Tibial artery (tissue), 4 donors: ENCODE measurements around the gene MCF2L2.

ENCODE experiments used
- DNase-seq, 2 donors: peaks; one replicate each; pipeline ENCODE4 v3.0.0-alpha.2; 2019
- H3K27ac ChIP-seq, 2 donors: fragments of 200-600 bp; sonication (generic) in 1 of 2; 1 replicate in 1 of 2; 2 replicates in 1 of 2; pipeline ENCODE4 v1.5.1; 2018 to 2019; ENCODE audit warnings: mild to moderate bottlenecking in 1 of 2
- H3K27me3 ChIP-seq, 2 donors: fragments of 200-600 bp; sonication (generic) in 1 of 2; one replicate each; pipeline versions ENCODE4 v1.5.1 to v1.6.0; 2016 to 2019
- H3K36me3 ChIP-seq, 3 donors: fragments of 200-600 bp; sonication (generic) in 2 of 3; one replicate each; pipeline ENCODE4 v1.5.1; 2016 to 2019; ENCODE audit warnings: mild to moderate bottlenecking in 2 of 3
- H3K4me1 ChIP-seq, 4 donors: fragments of 200-600 bp; sonication (generic) in 2 of 4; 1 replicate in 3 of 4; 2 replicates in 1 of 4; pipeline ENCODE4 v1.5.1; 2016 to 2019
- H3K4me3 ChIP-seq, 2 donors: fragments of 200-600 bp; sonication (generic) in 1 of 2; 1 replicate in 1 of 2; 2 replicates in 1 of 2; pipeline ENCODE4 v1.5.1; 2018 to 2019; ENCODE audit warnings: mild to moderate bottlenecking in 2 of 2
- H3K9me3 ChIP-seq, 3 donors: fragments of 200-600 bp; sonication (generic) in 1 of 3; one replicate each; pipeline ENCODE4 v1.5.1; 2016 to 2019
- CTCF ChIP-seq, 2 experiments: fragments of 200-600 bp in 1 of 2; fragments of 450-650 bp in 1 of 2; IDR thresholded peaks; one replicate each; pipeline ENCODE4 v1.5.1; 2017 to 2019; ENCODE audit warnings: antibody characterized with exemption in 2 of 2, mild to moderate bottlenecking in 1 of 2, moderate library complexity in 1 of 2
- intact Hi-C: fragments of 100-400 bp; cut with DNase I; formaldehyde crosslinking; loops from one replicate; pipeline ENCODE4 v1.15.0; 2023; ENCODE audit warnings: low total_unique reads

The MCF2L2 gene

GRCh38 chr3:183327343-183327742 lies 101.1 kb downstream of the MCF2L2 start:
- no peaks in the 10 kb centered on the region for H3K9me3 ChIP-seq
- H3K27ac ChIP-seq, result no peak overlapping the region
- no peaks in the 10 kb centered on the region for H3K27me3 ChIP-seq
- no peak overlapping the region for H3K4me3 ChIP-seq
- no peak for DNase-seq
- TF ChIP-seq CTCF (IDR thresholded peaks at IDR 0.05), result no peak
- intact Hi-C loops, result no loop called here
- H3K36me3 ChIP-seq, result no peaks in the 10 kb centered on the region
- H3K4me1 ChIP-seq, result no peaks in the 10 kb centered on the region

GRCh38 chr3:183324083-183324482 lies 104.3 kb downstream of the MCF2L2 start:
- Histone ChIP-seq H3K9me3 (no peaks in the 10 kb centered on the region), H3K36me3 (no peaks in the 10 kb centered on the region), H3K27me3 (no peaks in the 10 kb centered on the region), H3K27ac (no peak overlapping the region), H3K4me3 (no peak overlapping the region), H3K4me1 (no peaks in the 10 kb centered on the region)
- intact Hi-C loops, result no loop called here
- DNase-seq, result no peak
- TF ChIP-seq CTCF (IDR thresholded peaks at IDR 0.05), result no peak

GRCh38 chr3:183319371-183319770 lies 109.0 kb downstream of the MCF2L2 start:
- H3K4me1 ChIP-seq, result no peaks in the 10 kb centered on the region
- no peaks in the 10 kb centered on the region for H3K27me3 ChIP-seq
- no peak for TF ChIP-seq CTCF (IDR thresholded peaks at IDR 0.05)
- H3K27ac ChIP-seq, result no peak overlapping the region
- DNase-seq, result no peak
- no peaks in the 10 kb centered on the region for H3K9me3 ChIP-seq
- H3K36me3 ChIP-seq, result no peaks in the 10 kb centered on the region
- intact Hi-C loops, result no loop called here
- no peak overlapping the region for H3K4me3 ChIP-seq

GRCh38 chr3:183318877-183319276 lies 109.5 kb downstream of the MCF2L2 start:
- H3K27ac ChIP-seq, result no peak overlapping the region
- no peak overlapping the region for H3K4me3 ChIP-seq
- H3K27me3 ChIP-seq, result no peaks in the 10 kb centered on the region
- no peaks in the 10 kb centered on the region for H3K9me3 ChIP-seq
- TF ChIP-seq CTCF (IDR thresholded peaks at IDR 0.05), result no peak
- no peaks in the 10 kb centered on the region for H3K4me1 ChIP-seq
- no peak for DNase-seq
- intact Hi-C loops, result no loop called here
- H3K36me3 ChIP-seq, result no peaks in the 10 kb centered on the region

- no peak for DNase-seq
- no peak for TF ChIP-seq CTCF (IDR thresholded peaks at IDR 0.05)
- Histone ChIP-seq H3K27ac (no peak overlapping the region), H3K4me3 (no peak overlapping the region), H3K36me3 (no peaks in the 10 kb centered on the region), H3K9me3 (no peaks in the 10 kb centered on the region), H3K4me1 (no peaks in the 10 kb centered on the region), H3K27me3 (no peaks in the 10 kb centered on the region)
- intact Hi-C loops, result no loop called here
Observed at GRCh38 chr3:183317886-183318865, 110.2 kb downstream of the MCF2L2 start.
